HEK293 (cell line): ENCODE data around the gene DSC1.
"Not testable (repeated sequence)": the region's sequence is repeated elsewhere in the genome, so short reads cannot be mapped to it uniquely, and the experiment has no call there.

Experiments used
- CTCF ChIA-PET: fragments of 350-600 bp; formaldehyde crosslinking; extraction: SDS; loops from one replicate; lab custom pipeline; 2021; ENCODE audit warnings: antibody characterized with exemption; lab: Yijun Ruan, JAX
- POLR2A ChIA-PET: fragments of 300-600 bp; formaldehyde crosslinking; extraction: SDS; loops from one replicate; lab custom pipeline; 2020; ENCODE audit warnings: antibody characterized with exemption, inconsistent platforms; lab: Yijun Ruan, JAX
- H3K27ac ChIP-seq: fragments of 200-500 bp; sonication (Bioruptor generic); 2 replicates; pipeline ENCODE4 v1.5.1; 2014; ENCODE audit warnings: low read depth, low read length, control low read depth, inconsistent platforms; ENCODE audit errors: extremely low read depth
- H3K36me3 ChIP-seq, 2 experiments: fragments of 200-500 bp in 1 of 2; sonication (Bioruptor generic) in 1 of 2; 1 replicate in 1 of 2; 2 replicates in 1 of 2; pipeline ENCODE4 v1.5.1; 2014 to 2017; ENCODE audit warnings: inconsistent platforms in 2 of 2, low read length in 2 of 2; ENCODE audit not compliant: control insufficient read depth in 2 of 2, insufficient read depth in 1 of 2
- H3K4me1 ChIP-seq: fragments of 200-500 bp; sonication (Bioruptor generic); 2 replicates; pipeline ENCODE4 v1.5.1; 2014; ENCODE audit warnings: mild to moderate bottlenecking, low read length, inconsistent platforms; ENCODE audit not compliant: control insufficient read depth, insufficient read depth
- H3K4me3 ChIP-seq: 2 replicates; pipeline ENCODE4 v1.5.1; 2011; ENCODE audit warnings: low read depth, mild to moderate bottlenecking, control low read depth, low read length, moderate library complexity
- H3K9me3 ChIP-seq: fragments of 200-500 bp; sonication (Bioruptor generic); 2 replicates; pipeline ENCODE4 v1.5.1; 2014; ENCODE audit warnings: low read depth, low read length, inconsistent platforms; ENCODE audit not compliant: control insufficient read depth, insufficient read depth
- KLF10 ChIP-seq: fragments of 450-650 bp; IDR thresholded peaks from 2 replicates; pipeline ENCODE4 v1.5.1; 2018; ENCODE audit warnings: missing biosample characterization, mild to moderate bottlenecking, missing genetic modification characterization
- SETDB1 ChIP-seq: IDR thresholded peaks from one replicate; pipeline ENCODE4 v1.6.1; 2017; ENCODE audit warnings: mild to moderate bottlenecking, low read length, moderate library complexity, mixed read lengths; ENCODE audit not compliant: insufficient read length
- TRIM28 ChIP-seq: IDR thresholded peaks from 2 replicates; pipeline ENCODE4 v1.6.1; 2011; ENCODE audit warnings: low read length, control low read depth, borderline replicate concordance
- ZBTB7A ChIP-seq: fragments of 450-650 bp; formaldehyde crosslinking; IDR thresholded peaks from 2 replicates; pipeline ENCODE4 v1.5.1; 2016; ENCODE audit warnings: low read depth, missing biosample characterization, missing genetic modification characterization
- ZBTB8A ChIP-seq: fragments of 450-650 bp; formaldehyde crosslinking; IDR thresholded peaks from 2 replicates; pipeline ENCODE4 v1.5.1; 2016; ENCODE audit warnings: missing biosample characterization, missing genetic modification characterization
- ZEB2 ChIP-seq: fragments of 450-650 bp; formaldehyde crosslinking; IDR thresholded peaks from 2 replicates; pipeline ENCODE4 v1.5.1; 2016; ENCODE audit warnings: missing biosample characterization, missing genetic modification characterization
- ZFP41 ChIP-seq: fragments of 450-650 bp; formaldehyde crosslinking; IDR thresholded peaks from 2 replicates; pipeline ENCODE4 v1.5.1; 2016; ENCODE audit warnings: missing biosample characterization, missing genetic modification characterization, borderline replicate concordance
- ZNF146 ChIP-seq: fragments of 450-650 bp; formaldehyde crosslinking; IDR thresholded peaks from 2 replicates; pipeline ENCODE4 v1.5.1; 2016; ENCODE audit warnings: missing biosample characterization, missing genetic modification characterization
- ZNF248 ChIP-seq: fragments of 450-650 bp; formaldehyde crosslinking; IDR thresholded peaks from 2 replicates; pipeline ENCODE4 v1.5.1; 2017; ENCODE audit warnings: missing biosample characterization, missing genetic modification characterization
- ZNF354C ChIP-seq: fragments of 450-650 bp; formaldehyde crosslinking; IDR thresholded peaks from 2 replicates; pipeline ENCODE4 v1.5.1; 2016; ENCODE audit warnings: missing biosample characterization, missing genetic modification characterization, low read depth, borderline replicate concordance
- ZNF560 ChIP-seq: fragments of 450-650 bp; formaldehyde crosslinking; IDR thresholded peaks from 2 replicates; pipeline ENCODE4 v1.5.1; 2017; ENCODE audit warnings: missing biosample characterization, missing genetic modification characterization, borderline replicate concordance
- ZNF571 ChIP-seq: fragments of 450-650 bp; formaldehyde crosslinking; IDR thresholded peaks from 2 replicates; pipeline ENCODE4 v1.5.0; 2017; ENCODE audit warnings: missing biosample characterization, missing genetic modification characterization
- ZNF664 ChIP-seq: fragments of 450-650 bp; formaldehyde crosslinking; IDR thresholded peaks from 2 replicates; pipeline ENCODE4 v1.5.1; 2016; ENCODE audit warnings: missing biosample characterization, missing genetic modification characterization
- ZSCAN30 ChIP-seq: fragments of 450-650 bp; IDR thresholded peaks from 2 replicates; pipeline ENCODE4 v1.5.1; 2018; ENCODE audit warnings: missing biosample characterization, mild to moderate bottlenecking, missing genetic modification characterization, moderate library complexity
- TF ChIP-seq, protein P1 (sequence below): fragments of 450-650 bp; formaldehyde crosslinking; IDR thresholded peaks from 2 replicates; pipeline ENCODE4 v1.5.1; 2016; ENCODE audit warnings: missing biosample characterization, missing genetic modification characterization
- TF ChIP-seq, protein P2 (sequence below): fragments of 450-650 bp; formaldehyde crosslinking; IDR thresholded peaks from 2 replicates; pipeline ENCODE4 v1.5.1; 2017; ENCODE audit warnings: missing biosample characterization, missing genetic modification characterization
- TF ChIP-seq, protein P3 (sequence below): fragments of 450-650 bp; formaldehyde crosslinking; IDR thresholded peaks from 2 replicates; pipeline ENCODE4 v1.5.1; 2016; ENCODE audit warnings: missing biosample characterization, missing genetic modification characterization
- TF ChIP-seq, protein P4 (sequence below): fragments of 450-650 bp; formaldehyde crosslinking; IDR thresholded peaks from 2 replicates; pipeline ENCODE4 v1.5.1; 2017; ENCODE audit warnings: missing biosample characterization, missing genetic modification characterization
- TF ChIP-seq, protein P5 (sequence below): fragments of 450-650 bp; formaldehyde crosslinking; IDR thresholded peaks from 2 replicates; pipeline ENCODE4 v1.5.1; 2016; ENCODE audit warnings: missing biosample characterization, missing genetic modification characterization

DSC1 gene

DNA sequence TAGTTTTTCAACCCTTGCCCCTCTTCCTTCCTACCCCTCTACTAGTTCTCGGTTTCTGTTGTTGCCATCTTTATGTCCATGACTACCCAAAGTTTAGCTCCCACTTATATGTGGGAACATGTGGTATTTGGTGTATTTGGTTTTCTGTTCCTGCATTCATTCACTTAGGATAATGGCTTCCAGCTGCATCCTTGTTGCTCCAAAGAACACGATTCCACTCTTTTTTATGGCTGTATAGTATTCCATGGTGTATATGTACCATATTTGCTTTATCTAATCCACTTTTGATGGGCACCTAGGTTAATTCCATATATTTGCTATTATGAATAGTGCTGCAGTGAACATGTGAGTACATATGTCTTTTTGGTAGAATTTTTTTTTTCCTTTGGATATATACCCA, 20.6 kb upstream of the DSC1 start:
- no peaks in the 10 kb centered on the region for H3K36me3 ChIP-seq
- ChIA-PET POLR2A (no interaction called here), CTCF (interaction anchor here (0.6 to 0.7 kb wide), 2 partner anchors 59 to 93 kb away, joined by 3 read pairs; no protein-coding TSS in a partner anchor)
- no peaks in the 10 kb centered on the region for H3K4me1 ChIP-seq
- H3K4me3 ChIP-seq, result no peak overlapping the region
- no peak overlapping the region for H3K27ac ChIP-seq
- TF ChIP-seq ZNF146 (tag by site-specific recombination) (peak; percentile 82), ZNF248 (tag by site-specific recombination) (no peak)
- TF ChIP-seq, protein P1, sequence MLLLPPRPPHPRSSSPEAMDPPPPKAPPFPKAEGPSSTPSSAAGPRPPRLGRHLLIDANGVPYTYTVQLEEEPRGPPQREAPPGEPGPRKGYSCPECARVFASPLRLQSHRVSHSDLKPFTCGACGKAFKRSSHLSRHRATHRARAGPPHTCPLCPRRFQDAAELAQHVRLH (tag by site-specific recombination), result peak; percentile 68
- no peaks in the 10 kb centered on the region for H3K9me3 ChIP-seq

DNA sequence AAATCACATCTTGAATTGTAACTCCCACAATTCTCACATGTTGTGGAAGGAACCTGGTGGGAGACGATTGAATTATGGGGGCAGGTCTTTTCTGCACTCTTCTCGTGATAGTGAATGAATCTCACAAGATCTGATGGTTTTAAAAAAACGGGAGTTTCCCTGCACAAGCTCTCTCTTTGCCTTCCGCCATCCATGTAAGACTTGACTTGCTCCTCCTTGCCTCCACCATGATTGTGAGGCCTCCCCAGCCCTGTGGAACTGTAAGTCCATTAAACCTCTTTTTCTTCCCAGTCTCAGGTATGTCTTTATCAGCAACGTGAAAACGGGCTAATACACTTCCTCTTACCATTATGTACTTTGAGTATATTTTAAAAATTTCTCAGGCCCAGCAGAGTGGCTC, 14.7 kb upstream of the DSC1 start:
- POLR2A ChIA-PET, result not testable (repeated sequence)
- TF ChIP-seq SETDB1, result peak; percentile 53
- TF ChIP-seq, all 188 proteins: peak for 1; not testable (repeated sequence) for 187
- H3K4me3 ChIP-seq, H3K4me1 ChIP-seq, CTCF ChIA-PET, H3K27ac ChIP-seq, H3K9me3 ChIP-seq, H3K36me3 ChIP-seq: not testable (repeated sequence)

DNA sequence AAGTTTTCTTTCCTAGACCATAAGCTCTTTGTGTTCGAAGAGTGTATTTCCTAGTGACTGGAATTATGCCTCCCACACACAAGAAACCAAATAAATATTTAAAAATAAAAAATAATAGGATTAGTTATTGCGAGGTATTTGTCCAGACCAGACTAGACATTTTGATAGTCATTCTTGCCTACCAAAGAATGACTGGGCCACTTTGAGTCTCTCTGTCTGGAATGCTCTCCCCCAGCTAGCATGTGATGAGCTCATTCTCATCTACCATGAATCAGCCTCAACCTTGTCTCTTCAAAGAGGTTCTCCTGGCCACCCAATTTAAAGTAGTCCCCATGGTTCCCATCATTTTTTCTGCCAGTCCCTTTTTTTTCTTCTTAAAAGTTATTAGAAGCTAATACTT, 13.9 kb upstream of the DSC1 start:
- CTCF ChIA-PET, result interaction anchor here (0.7 kb wide), 1 partner anchor 386 kb away, joined by 3 read pairs; no protein-coding TSS in a partner anchor

DNA sequence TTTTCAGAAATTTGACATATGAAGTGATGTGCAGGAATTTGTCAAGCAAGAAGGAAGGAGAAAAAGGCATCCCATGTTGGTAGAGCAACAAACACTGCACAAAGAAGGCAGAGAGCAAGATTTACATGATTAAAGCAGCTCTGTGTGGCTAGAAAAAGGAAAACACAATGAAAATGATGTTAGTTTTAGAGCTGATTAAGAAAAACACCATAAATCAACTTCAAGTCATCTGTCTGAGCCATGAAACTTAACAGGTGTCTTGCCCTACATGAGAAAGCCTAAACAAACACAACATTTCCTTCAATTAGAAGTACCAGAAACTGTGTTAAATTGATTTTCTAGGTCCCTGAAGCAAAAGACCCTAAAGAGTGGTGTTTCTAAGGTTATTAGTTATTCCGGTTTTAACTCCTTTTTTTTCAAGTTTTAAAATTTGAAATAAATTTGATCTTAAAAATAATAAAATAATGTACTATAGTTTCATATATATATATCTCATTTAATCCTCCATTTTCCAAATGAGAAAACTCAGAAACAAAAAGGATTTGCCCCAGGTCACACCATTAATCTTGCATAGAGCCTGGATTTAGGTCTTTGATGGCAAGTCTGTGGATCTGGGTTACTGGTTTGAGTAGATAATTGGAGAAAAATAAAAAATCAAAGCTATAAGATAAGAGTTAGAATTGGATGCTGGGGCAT, 8.6 kb upstream of the DSC1 start:
- no peak overlapping the region for H3K27ac ChIP-seq
- CTCF ChIA-PET, result interaction anchor here (0.7 kb wide), 1 partner anchor 59 kb away, joined by 3 read pairs; no protein-coding TSS in a partner anchor
- TF ChIP-seq, protein P2, sequence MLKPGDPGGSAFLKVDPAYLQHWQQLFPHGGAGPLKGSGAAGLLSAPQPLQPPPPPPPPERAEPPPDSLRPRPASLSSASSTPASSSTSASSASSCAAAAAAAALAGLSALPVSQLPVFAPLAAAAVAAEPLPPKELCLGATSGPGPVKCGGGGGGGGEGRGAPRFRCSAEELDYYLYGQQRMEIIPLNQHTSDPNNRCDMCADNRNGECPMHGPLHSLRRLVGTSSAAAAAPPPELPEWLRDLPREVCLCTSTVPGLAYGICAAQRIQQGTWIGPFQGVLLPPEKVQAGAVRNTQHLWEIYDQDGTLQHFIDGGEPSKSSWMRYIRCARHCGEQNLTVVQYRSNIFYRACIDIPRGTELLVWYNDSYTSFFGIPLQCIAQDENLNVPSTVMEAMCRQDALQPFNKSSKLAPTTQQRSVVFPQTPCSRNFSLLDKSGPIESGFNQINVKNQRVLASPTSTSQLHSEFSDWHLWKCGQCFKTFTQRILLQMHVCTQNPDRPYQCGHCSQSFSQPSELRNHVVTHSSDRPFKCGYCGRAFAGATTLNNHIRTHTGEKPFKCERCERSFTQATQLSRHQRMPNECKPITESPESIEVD (tag by site-specific recombination), result 0 out of 2 replicates have a peak, but pooled peaks have one; percentile 9
- TF ChIP-seq, protein P3, sequence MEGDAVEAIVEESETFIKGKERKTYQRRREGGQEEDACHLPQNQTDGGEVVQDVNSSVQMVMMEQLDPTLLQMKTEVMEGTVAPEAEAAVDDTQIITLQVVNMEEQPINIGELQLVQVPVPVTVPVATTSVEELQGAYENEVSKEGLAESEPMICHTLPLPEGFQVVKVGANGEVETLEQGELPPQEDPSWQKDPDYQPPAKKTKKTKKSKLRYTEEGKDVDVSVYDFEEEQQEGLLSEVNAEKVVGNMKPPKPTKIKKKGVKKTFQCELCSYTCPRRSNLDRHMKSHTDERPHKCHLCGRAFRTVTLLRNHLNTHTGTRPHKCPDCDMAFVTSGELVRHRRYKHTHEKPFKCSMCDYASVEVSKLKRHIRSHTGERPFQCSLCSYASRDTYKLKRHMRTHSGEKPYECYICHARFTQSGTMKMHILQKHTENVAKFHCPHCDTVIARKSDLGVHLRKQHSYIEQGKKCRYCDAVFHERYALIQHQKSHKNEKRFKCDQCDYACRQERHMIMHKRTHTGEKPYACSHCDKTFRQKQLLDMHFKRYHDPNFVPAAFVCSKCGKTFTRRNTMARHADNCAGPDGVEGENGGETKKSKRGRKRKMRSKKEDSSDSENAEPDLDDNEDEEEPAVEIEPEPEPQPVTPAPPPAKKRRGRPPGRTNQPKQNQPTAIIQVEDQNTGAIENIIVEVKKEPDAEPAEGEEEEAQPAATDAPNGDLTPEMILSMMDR (tag by site-specific recombination), result no peak
- TF ChIP-seq ZSCAN30, result no peak
- no peak for TF ChIP-seq ZBTB8A (tag by site-specific recombination)
- TF ChIP-seq ZEB2 (tag by site-specific recombination), result no peak
- TF ChIP-seq ZNF664 (tag by site-specific recombination), result peak; percentile 96

More for the DNA sequence above, 13.9 kb upstream of the DSC1 start:
- POLR2A ChIA-PET, result no interaction called here
- Histone ChIP-seq H3K4me3 (no peak overlapping the region), H3K27ac (no peak overlapping the region), H3K4me1 (no peaks in the 10 kb centered on the region), H3K9me3 (no peaks in the 10 kb centered on the region), H3K36me3 (no peaks in the 10 kb centered on the region)
- no peak for TF ChIP-seq ZBTB7A (tag by site-specific recombination)
- TF ChIP-seq KLF10 (tag by site-specific recombination), result no peak
- TF ChIP-seq ZNF146 (tag by site-specific recombination), result no peak
- TF ChIP-seq, protein P4, sequence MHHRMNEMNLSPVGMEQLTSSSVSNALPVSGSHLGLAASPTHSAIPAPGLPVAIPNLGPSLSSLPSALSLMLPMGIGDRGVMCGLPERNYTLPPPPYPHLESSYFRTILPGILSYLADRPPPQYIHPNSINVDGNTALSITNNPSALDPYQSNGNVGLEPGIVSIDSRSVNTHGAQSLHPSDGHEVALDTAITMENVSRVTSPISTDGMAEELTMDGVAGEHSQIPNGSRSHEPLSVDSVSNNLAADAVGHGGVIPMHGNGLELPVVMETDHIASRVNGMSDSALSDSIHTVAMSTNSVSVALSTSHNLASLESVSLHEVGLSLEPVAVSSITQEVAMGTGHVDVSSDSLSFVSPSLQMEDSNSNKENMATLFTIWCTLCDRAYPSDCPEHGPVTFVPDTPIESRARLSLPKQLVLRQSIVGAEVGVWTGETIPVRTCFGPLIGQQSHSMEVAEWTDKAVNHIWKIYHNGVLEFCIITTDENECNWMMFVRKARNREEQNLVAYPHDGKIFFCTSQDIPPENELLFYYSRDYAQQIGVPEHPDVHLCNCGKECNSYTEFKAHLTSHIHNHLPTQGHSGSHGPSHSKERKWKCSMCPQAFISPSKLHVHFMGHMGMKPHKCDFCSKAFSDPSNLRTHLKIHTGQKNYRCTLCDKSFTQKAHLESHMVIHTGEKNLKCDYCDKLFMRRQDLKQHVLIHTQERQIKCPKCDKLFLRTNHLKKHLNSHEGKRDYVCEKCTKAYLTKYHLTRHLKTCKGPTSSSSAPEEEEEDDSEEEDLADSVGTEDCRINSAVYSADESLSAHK (tag by site-specific recombination), result no peak
- TF ChIP-seq TRIM28, result no peak
- TF ChIP-seq ZBTB8A (tag by site-specific recombination), result no peak
- TF ChIP-seq, protein P5, sequence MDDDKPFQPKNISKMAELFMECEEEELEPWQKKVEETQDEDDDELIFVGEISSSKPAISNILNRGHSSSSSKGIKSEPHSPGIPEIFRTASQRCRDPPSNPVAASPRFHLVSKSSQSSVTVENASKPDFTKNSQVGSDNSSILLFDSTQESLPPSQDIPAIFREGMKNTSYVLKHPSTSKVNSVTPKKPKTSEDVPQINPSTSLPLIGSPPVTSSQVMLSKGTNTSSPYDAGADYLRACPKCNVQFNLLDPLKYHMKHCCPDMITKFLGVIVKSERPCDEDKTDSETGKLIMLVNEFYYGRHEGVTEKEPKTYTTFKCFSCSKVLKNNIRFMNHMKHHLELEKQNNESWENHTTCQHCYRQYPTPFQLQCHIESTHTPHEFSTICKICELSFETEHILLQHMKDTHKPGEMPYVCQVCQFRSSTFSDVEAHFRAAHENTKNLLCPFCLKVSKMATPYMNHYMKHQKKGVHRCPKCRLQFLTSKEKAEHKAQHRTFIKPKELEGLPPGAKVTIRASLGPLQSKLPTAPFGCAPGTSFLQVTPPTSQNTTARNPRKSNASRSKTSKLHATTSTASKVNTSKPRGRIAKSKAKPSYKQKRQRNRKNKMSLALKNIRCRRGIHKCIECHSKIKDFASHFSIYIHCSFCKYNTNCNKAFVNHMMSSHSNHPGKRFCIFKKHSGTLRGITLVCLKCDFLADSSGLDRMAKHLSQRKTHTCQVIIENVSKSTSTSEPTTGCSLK (tag by site-specific recombination), result no peak
- TF ChIP-seq ZFP41 (tag by site-specific recombination), result no peak
- no peak for TF ChIP-seq ZNF571 (tag by site-specific recombination)
- TF ChIP-seq ZNF560 (tag by site-specific recombination), result no peak
- TF ChIP-seq ZNF354C (tag by site-specific recombination), result no peak

More for the DNA sequence above, 8.6 kb upstream of the DSC1 start:
- H3K9me3 ChIP-seq, result no peaks in the 10 kb centered on the region
- H3K4me3 ChIP-seq, result no peak overlapping the region
- no peaks in the 10 kb centered on the region for H3K4me1 ChIP-seq
- POLR2A ChIA-PET, result no interaction called here
- no peaks in the 10 kb centered on the region for H3K36me3 ChIP-seq
